GM23248 (cell line): Measurements from ENCODE around the gene TMC1. TPM values are rescaled to one million over a fixed set of nuclear protein-coding genes. Genes with fewer than 3 reads are reported as not detected.
A peak's percentile ranks its signal among the peaks of the same experiment; 100 is the strongest.
"Not testable (repeated sequence)": the region's sequence is repeated elsewhere in the genome, so short reads cannot be mapped to it uniquely, and the experiment has no call there.

ENCODE experiments used
- DNase-seq: peaks from one replicate; pipeline ENCODE4 v3.0.0-alpha.2; 2015
- H2AFZ ChIP-seq: fragments of 200-600 bp; sonication (generic); 2 replicates; pipeline ENCODE4 v1.6.1; 2016; ENCODE audit warnings: antibody characterized with exemption
- H3F3A ChIP-seq: fragments of 200-600 bp; sonication (generic); 2 replicates; pipeline ENCODE4 v1.6.1; 2016; ENCODE audit warnings: mild to moderate bottlenecking, antibody characterized with exemption, mixed run types; ENCODE audit not compliant: insufficient read depth
- H3K27ac ChIP-seq: fragments of 200-600 bp; sonication (generic); 2 replicates; pipeline ENCODE4 v1.5.1; 2016; ENCODE audit warnings: mild to moderate bottlenecking
- H3K27me3 ChIP-seq: fragments of 200-600 bp; sonication (generic); replicated peaks from 2 replicates; pipeline ENCODE4 v1.6.1; 2016; ENCODE audit warnings: mild to moderate bottlenecking; ENCODE audit not compliant: insufficient read depth
- H3K36me3 ChIP-seq: fragments of 200-600 bp; sonication (generic); 2 replicates; pipeline ENCODE4 v1.6.1; 2016; ENCODE audit warnings: low read depth, mild to moderate bottlenecking
- H3K4me1 ChIP-seq: fragments of 200-600 bp; sonication (generic); 2 replicates; pipeline ENCODE4 v1.6.1; 2016; ENCODE audit warnings: mild to moderate bottlenecking; ENCODE audit not compliant: insufficient read depth
- H3K4me2 ChIP-seq: fragments of 200-600 bp; sonication (generic); one replicate; pipeline ENCODE4 v1.6.1; 2016; ENCODE audit warnings: mild to moderate bottlenecking; ENCODE audit not compliant: unreplicated experiment
- H3K4me3 ChIP-seq: fragments of 200-600 bp; sonication (generic); 2 replicates; pipeline ENCODE4 v1.5.1; 2016; ENCODE audit warnings: mild to moderate bottlenecking
- H3K79me2 ChIP-seq: fragments of 200-600 bp; sonication (generic); 2 replicates; pipeline ENCODE4 v1.6.1; 2016; ENCODE audit warnings: mild to moderate bottlenecking; ENCODE audit not compliant: insufficient read depth
- H3K9ac ChIP-seq: fragments of 200-600 bp; sonication (generic); 2 replicates; pipeline ENCODE4 v1.6.1; 2016; ENCODE audit warnings: mild to moderate bottlenecking
- H3K9me2 ChIP-seq: fragments of 200-600 bp; sonication (generic); 2 replicates; pipeline ENCODE4 v1.6.1; 2016; ENCODE audit warnings: mixed run types, mild to moderate bottlenecking, moderate library complexity; ENCODE audit not compliant: insufficient read depth
- H3K9me3 ChIP-seq: fragments of 200-600 bp; sonication (generic); one replicate; pipeline ENCODE4 v1.6.1; 2017; ENCODE audit warnings: low read depth
- H4K20me1 ChIP-seq: fragments of 200-600 bp; sonication (generic); 2 replicates; pipeline ENCODE4 v1.6.0; 2016; ENCODE audit not compliant: insufficient read depth
- EZH2 ChIP-seq: fragments of 200-600 bp; sonication (generic); IDR thresholded peaks from 2 replicates; pipeline ENCODE4 v1.6.1; 2018; ENCODE audit warnings: antibody characterized with exemption, mild to moderate bottlenecking; ENCODE audit not compliant: insufficient read depth, poor library complexity, severe bottlenecking
- EZH2phosphoT487 ChIP-seq: fragments of 200-600 bp; sonication (generic); IDR thresholded peaks from 2 replicates; pipeline ENCODE4 v1.6.1; 2018; ENCODE audit warnings: antibody characterized with exemption, moderate library complexity, mild to moderate bottlenecking, low read depth; ENCODE audit not compliant: insufficient read depth
- WGBS, 2 experiments: methylation state at CpG; one replicate each; pipeline ENCODE4 v1.1.6; 2015 to 2017; ENCODE audit warnings: low lambda C conversion rate in 2 of 2, low coverage in 1 of 2; ENCODE audit errors: missing lambda C conversion rate in 2 of 2; 5-methylcytosine and 5-hydroxymethylcytosine counted together
- in situ Hi-C: fragments of 300-500 bp; cut with MboI; formaldehyde crosslinking; loops from 2 replicates; pipeline ENCODE4 v1.15.0; 2020
- polyA plus RNA-seq: library from polyadenylated mRNA; unstranded; fragments of >200 nt; fragmentation: Nextera tagmentation; extraction: Ambion mirVana; gene quantifications from 2 replicates; pipeline ENCODE4 v1.2.1, GENCODE V29; 2016
- total RNA-seq: library from RNA; depleted of rRNA; stranded (reverse); fragments of >200 nt; shearing (Covaris generic); gene quantifications from 2 replicates; pipeline ENCODE4 v1.2.3, GENCODE V29; 2014

The TMC1 gene
- total and polyA plus RNA-seq, 2 experiments from 2014 or later = 0.45 TPM; not detected in 1

- Histone ChIP-seq H3K4me3 (no peak overlapping the region), H3K79me2 (no peaks in the 10 kb centered on the region), H3K36me3 (no peaks in the 10 kb centered on the region), H3K9ac (peak overlapping the region; percentile 62), H3K9me2 (no peaks in the 10 kb centered on the region), H3K27me3 (no peaks in the 10 kb centered on the region), H3K9me3 (no peaks in the 10 kb centered on the region), H3F3A (peaks cover 28% of the 10 kb centered on the region), H2AFZ (peak overlapping the region; percentile 26; the same call in 1 of the 2 replicates), H3K4me2 (peak overlapping the region; percentile 11), H4K20me1 (no peaks in the 10 kb centered on the region), H3K27ac (peak overlapping the region; percentile 83), H3K4me1 (peaks cover 29% of the 10 kb centered on the region)
- TF ChIP-seq EZH2 (no peak), EZH2phosphoT487 (no peak)
- 95 to 98% methylated on average over 6 of the region's 6 CpGs for WGBS, 2 experiments
- DNase-seq = peak; percentile 18
- in situ Hi-C loops = no loop called here
Observed at GRCh38 chr9:72539824-72540347, 18.5 kb downstream of the TMC1 start.

DNA sequence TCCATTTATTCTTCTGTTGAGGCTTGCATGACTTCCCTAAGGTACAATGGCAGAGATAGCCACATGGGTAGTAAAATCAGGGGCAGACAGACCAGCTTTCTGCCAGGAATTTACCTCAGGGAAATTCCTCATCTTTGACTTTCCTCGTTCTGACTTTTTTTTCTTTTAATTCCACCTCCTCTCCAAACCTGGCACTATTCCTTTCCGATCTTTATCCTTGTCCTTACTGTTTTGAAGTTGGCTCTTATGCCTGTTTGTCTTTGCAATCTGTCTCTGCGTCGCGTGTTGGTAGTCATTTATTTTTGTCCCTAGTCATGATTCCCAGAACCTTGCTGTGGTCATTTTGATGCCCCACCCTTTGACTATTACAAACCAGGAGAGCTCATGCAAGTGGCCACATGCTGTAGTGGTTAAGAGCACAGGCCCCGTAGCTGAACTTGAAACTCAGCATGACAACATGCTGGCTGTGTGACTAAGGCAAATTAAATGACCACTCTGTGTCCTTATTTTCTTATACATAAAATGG is 19.0 kb downstream of the TMC1 start:
- Histone ChIP-seq H3K9me2 (no peaks in the 10 kb centered on the region), H2AFZ (peak overlapping the region; percentile 26; the same call in 1 of the 2 replicates), H3K4me3 (no peak overlapping the region), H3K27me3 (no peaks in the 10 kb centered on the region), H3K4me1 (peaks cover 29% of the 10 kb centered on the region), H3K79me2 (no peaks in the 10 kb centered on the region), H3K36me3 (no peaks in the 10 kb centered on the region), H3K9ac (peak overlapping the region; percentile 62), H3K9me3 (no peaks in the 10 kb centered on the region), H3F3A (peaks cover 28% of the 10 kb centered on the region), H4K20me1 (no peaks in the 10 kb centered on the region), H3K4me2 (peak overlapping the region; percentile 11), H3K27ac (peak overlapping the region; percentile 83)
- TF ChIP-seq EZH2phosphoT487 (no peak), EZH2 (no peak)
- DNase-seq = peak; percentile 91
- in situ Hi-C loops = no loop called here
- 25 to 30% methylated on average over 6 of the region's 6 CpGs for WGBS, 2 experiments

DNA sequence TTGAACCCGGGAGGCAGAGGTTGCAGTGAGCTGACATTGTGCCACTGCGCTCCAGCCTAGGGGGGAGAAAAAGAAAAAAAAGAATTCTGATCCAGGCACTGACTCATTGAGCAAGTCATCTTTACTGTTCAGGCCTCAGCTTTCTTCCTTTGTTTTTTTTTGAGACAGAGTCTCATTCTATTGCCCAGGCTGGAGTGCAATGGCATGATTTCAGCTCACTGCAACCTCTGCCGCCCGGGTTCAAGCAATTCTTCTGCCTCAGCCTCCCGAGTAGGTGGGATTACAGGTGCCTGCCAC is 21.1 kb downstream of the TMC1 start:
- H3K79me2 ChIP-seq, in situ Hi-C loops, H3K27me3 ChIP-seq, H3K9me3 ChIP-seq, H3K36me3 ChIP-seq, H3K9me2 ChIP-seq, H3K4me3 ChIP-seq, H4K20me1 ChIP-seq: not testable (repeated sequence)
- peak overlapping the region; percentile 82 for H3K27ac ChIP-seq
- peak overlapping the region; percentile 64 for H2AFZ ChIP-seq
- H3F3A ChIP-seq = peaks cover 28% of the 10 kb centered on the region
- DNase-seq = peak; percentile 82
- H3K4me1 ChIP-seq = peaks cover 29% of the 10 kb centered on the region
- peak overlapping the region; percentile 22; the same call in 1 of the 2 replicates for H3K9ac ChIP-seq
- peak overlapping the region; percentile 20 for H3K4me2 ChIP-seq
- 28 to 35% methylated on average over 5 of the region's 5 CpGs for WGBS, 2 experiments

GRCh38 chr9:72542917-72543316 is 21.5 kb downstream of the TMC1 start:
- H4K20me1 ChIP-seq = no peaks in the 10 kb centered on the region
- no peaks in the 10 kb centered on the region for H3K9me3 ChIP-seq
- H3K79me2 ChIP-seq = no peaks in the 10 kb centered on the region
- H3K9ac ChIP-seq = peak overlapping the region; percentile 22; the same call in 1 of the 2 replicates
- WGBS, 2 experiments = 79 to 97% methylated on average over 1 of the region's 1 CpG
- peak overlapping the region; percentile 82 for H3K27ac ChIP-seq
- H2AFZ ChIP-seq = peak overlapping the region; percentile 64
- in situ Hi-C loops = no loop called here
- TF ChIP-seq EZH2 (no peak), EZH2phosphoT487 (no peak)
- H3K4me1 ChIP-seq = peaks cover 29% of the 10 kb centered on the region
- no peaks in the 10 kb centered on the region for H3K9me2 ChIP-seq
- peak overlapping the region; percentile 20 for H3K4me2 ChIP-seq
- H3K27me3 ChIP-seq = no peaks in the 10 kb centered on the region
- H3F3A ChIP-seq = peaks cover 28% of the 10 kb centered on the region
- no peak for DNase-seq
- H3K36me3 ChIP-seq = no peaks in the 10 kb centered on the region
- no peak overlapping the region for H3K4me3 ChIP-seq

GRCh38 chr9:72551306-72551705 is 29.9 kb downstream of the TMC1 start:
- in situ Hi-C loops = no loop called here
- TF ChIP-seq EZH2phosphoT487 (no peak), EZH2 (no peak)
- Histone ChIP-seq H3K27me3 (no peaks in the 10 kb centered on the region), H3K9me3 (no peaks in the 10 kb centered on the region), H4K20me1 (no peaks in the 10 kb centered on the region), H3K27ac (no peak overlapping the region), H3K36me3 (no peaks in the 10 kb centered on the region), H3K79me2 (no peaks in the 10 kb centered on the region), H3K4me2 (no peak overlapping the region), H3K9ac (no peak overlapping the region), H3F3A (peaks cover 40% of the 10 kb centered on the region), H3K9me2 (no peaks in the 10 kb centered on the region), H3K4me3 (no peak overlapping the region), H3K4me1 (peaks cover 27% of the 10 kb centered on the region), H2AFZ (0 out of 2 replicates have a peak overlapping the region, but pooled peaks have one; percentile 26)
- no peak for DNase-seq
- 95 to 96% methylated on average over 2 of the region's 2 CpGs for WGBS, 2 experiments
